Naive B cell (primary cell): ENCODE results near the gene RAB31. TPM values are rescaled to one million over a fixed set of nuclear protein-coding genes. Genes with fewer than 3 reads are reported as not detected.

Source experiments
- ATAC-seq, 2 donors: fragments of 150-1000 bp; cut with Tn5 transposase; 2 replicates each; pipeline ENCODE4 v1.10.0; 2021; ENCODE audit warnings: low read depth in 2 of 2, mild to moderate bottlenecking in 2 of 2, moderate library complexity in 2 of 2
- DNase-seq: peaks from one replicate; pipeline ENCODE4 v3.0.0; 2022
- H3K27ac Mint-ChIP-seq, 6 donors: one replicate each; pipeline ENCODE4 v1.8.0; 2020 to 2022; ENCODE audit warnings: mild to moderate bottlenecking in 6 of 6, mixed read lengths in 6 of 6, moderate library complexity in 5 of 6, inconsistent platforms in 2 of 6
- H3K27me3 Mint-ChIP-seq, 3 donors: one replicate each; pipeline ENCODE4 v1.8.0; 2021 to 2022; ENCODE audit warnings: mixed read lengths in 3 of 3, mild to moderate bottlenecking in 1 of 3
- H3K36me3 Mint-ChIP-seq, 2 donors: one replicate each; pipeline ENCODE4 v1.8.0; 2020 to 2022; ENCODE audit warnings: mixed read lengths in 2 of 2, inconsistent platforms in 1 of 2, mild to moderate bottlenecking in 1 of 2
- H3K4me1 Mint-ChIP-seq, 3 donors: one replicate each; pipeline ENCODE4 v1.8.0; 2020 to 2022; ENCODE audit warnings: mixed read lengths in 3 of 3, inconsistent platforms in 1 of 3, mild to moderate bottlenecking in 1 of 3, moderate library complexity in 1 of 3
- H3K4me3 Mint-ChIP-seq, 8 donors: one replicate each; pipeline ENCODE4 v1.8.0; 2020 to 2022; ENCODE audit warnings: mild to moderate bottlenecking in 8 of 8, mixed read lengths in 8 of 8, moderate library complexity in 8 of 8, inconsistent platforms in 2 of 8
- H3K9me3 Mint-ChIP-seq, 7 donors: one replicate each; pipeline ENCODE4 v1.8.0; 2020 to 2022; ENCODE audit warnings: mixed read lengths in 7 of 7, mild to moderate bottlenecking in 5 of 7, inconsistent platforms in 2 of 7, moderate library complexity in 1 of 7
- polyA plus RNA-seq, 6 donors: library from polyadenylated mRNA; unstranded; fragments of 300-500 nt; fragmentation: Illumina TruSeq; gene quantifications; one replicate each; pipeline ENCODE4 v1.2.3, GENCODE V29; 2021; ENCODE audit warnings: low read depth in 6 of 6

The RAB31 gene
- polyA plus RNA-seq, 6 donors from 2014 or later: 20.7 to 66.5 (median 38.6) TPM

DNA sequence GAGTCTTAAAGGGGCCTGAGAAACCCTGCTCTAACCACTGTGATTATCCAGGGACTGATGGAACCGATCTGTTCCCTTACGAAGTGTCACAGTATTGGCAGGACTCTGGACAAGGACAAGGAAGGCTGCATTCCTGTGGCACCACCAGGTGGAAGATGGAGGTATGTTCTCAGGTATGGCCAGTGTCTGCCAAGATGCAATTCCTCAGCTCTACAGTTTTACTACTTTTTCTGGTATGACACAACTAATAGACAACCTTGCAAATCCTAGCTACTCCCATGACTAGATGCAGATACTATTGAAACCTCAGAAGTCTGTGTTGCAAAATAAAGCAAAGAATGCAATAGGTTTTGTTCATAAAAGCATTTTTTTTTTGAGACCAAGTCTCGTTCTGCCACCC, 14.6 kb downstream of the RAB31 start:
- H3K4me3 Mint-ChIP-seq: no peak overlapping the region
- peaks cover 0 to 1% (median 0%) of the 10 kb centered on the region in 7 donors for H3K9me3 Mint-ChIP-seq
- peaks cover under 1 to 13% (median 6%) of the 10 kb centered on the region in 3 donors for H3K4me1 Mint-ChIP-seq
- peaks cover 0 to 4% of the 10 kb centered on the region in 2 donors for H3K36me3 Mint-ChIP-seq
- ATAC-seq (peak in 1 of 2 donors; percentile 28), DNase-seq (no peak)
- H3K27me3 Mint-ChIP-seq: peaks cover 0 to 10% (median 0%) of the 10 kb centered on the region in 3 donors
- H3K27ac Mint-ChIP-seq: no peak overlapping the region

- Mint-ChIP-seq H3K9me3 (peaks cover 0 to 1% (median 0%) of the 10 kb centered on the region in 7 donors), H3K36me3 (peaks cover 0 to 4% of the 10 kb centered on the region in 2 donors), H3K27me3 (peaks cover 0 to 10% (median 0%) of the 10 kb centered on the region in 3 donors), H3K4me1 (peaks cover 0 to 6% (median 6%) of the 10 kb centered on the region in 3 donors), H3K4me3 (peak overlapping the region in 1 of 8 donors; percentile 10), H3K27ac (no peak overlapping the region)
- DNase-seq: no peak
- ATAC-seq: no peak
Observed at GRCh38 chr18:9724797-9725585, 16.9 kb downstream of the RAB31 start.

DNA sequence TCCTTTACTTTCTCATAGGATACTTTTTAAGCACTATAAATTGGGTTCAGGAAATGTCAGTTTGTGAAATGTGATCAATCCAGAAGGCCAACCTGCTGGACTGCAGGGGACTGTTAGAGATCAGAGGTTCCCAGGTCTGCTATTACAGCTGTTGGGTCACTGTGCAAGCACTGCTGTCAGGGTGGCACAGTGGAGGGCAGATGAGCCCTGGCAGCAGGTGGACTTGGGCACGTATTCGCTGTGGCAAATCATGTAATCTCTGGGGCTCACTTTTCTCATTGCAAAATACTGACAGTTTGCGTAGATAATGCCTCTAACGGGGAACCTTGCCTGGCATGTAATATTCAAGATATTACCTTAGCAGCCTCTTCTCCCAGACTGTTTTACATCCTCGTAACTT, 18.1 kb downstream of the RAB31 start:
- peaks cover 0 to 4% of the 10 kb centered on the region in 2 donors for H3K36me3 Mint-ChIP-seq
- H3K4me1 Mint-ChIP-seq: peaks cover 0 to 7% (median 6%) of the 10 kb centered on the region in 3 donors

DNA sequence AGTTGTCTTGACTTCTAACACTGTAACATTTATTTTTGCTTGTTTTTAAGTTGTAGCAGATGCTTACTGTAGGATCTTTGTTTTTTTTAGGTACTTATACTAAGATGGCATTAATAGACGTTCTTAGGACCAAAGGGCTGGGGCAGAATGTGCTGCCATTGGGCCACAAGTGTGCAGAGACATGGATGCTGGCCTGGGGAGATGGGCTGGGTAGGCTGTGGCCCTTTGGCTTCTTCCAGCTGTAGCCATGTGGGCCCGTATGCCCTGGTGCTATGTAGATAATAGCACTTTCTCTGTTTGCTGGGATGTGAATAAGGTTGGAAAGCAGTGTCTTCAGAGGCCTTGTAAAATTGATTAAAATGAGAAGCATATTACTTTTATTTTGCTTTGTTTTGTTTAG, 18.8 kb downstream of the RAB31 start:
- no peak for DNase-seq
- H3K4me3 Mint-ChIP-seq: no peak overlapping the region
- peaks cover 0 to 7% (median under 1%) of the 10 kb centered on the region in 3 donors for H3K4me1 Mint-ChIP-seq
- peaks cover 0 to 1% (median 0%) of the 10 kb centered on the region in 7 donors for H3K9me3 Mint-ChIP-seq
- peaks cover 0 to 9% (median 0%) of the 10 kb centered on the region in 3 donors for H3K27me3 Mint-ChIP-seq
- no peak overlapping the region for H3K27ac Mint-ChIP-seq
- peaks cover 0 to 4% of the 10 kb centered on the region in 2 donors for H3K36me3 Mint-ChIP-seq
- ATAC-seq: no peak

More for the DNA sequence above, 18.1 kb downstream of the RAB31 start:
- ATAC-seq: no peak
- peaks cover 0 to 1% (median 0%) of the 10 kb centered on the region in 7 donors for H3K9me3 Mint-ChIP-seq
- no peak for DNase-seq
- no peak overlapping the region for H3K27ac Mint-ChIP-seq
- no peak overlapping the region for H3K4me3 Mint-ChIP-seq
- H3K27me3 Mint-ChIP-seq: peaks cover 0 to 9% (median 0%) of the 10 kb centered on the region in 3 donors

DNA sequence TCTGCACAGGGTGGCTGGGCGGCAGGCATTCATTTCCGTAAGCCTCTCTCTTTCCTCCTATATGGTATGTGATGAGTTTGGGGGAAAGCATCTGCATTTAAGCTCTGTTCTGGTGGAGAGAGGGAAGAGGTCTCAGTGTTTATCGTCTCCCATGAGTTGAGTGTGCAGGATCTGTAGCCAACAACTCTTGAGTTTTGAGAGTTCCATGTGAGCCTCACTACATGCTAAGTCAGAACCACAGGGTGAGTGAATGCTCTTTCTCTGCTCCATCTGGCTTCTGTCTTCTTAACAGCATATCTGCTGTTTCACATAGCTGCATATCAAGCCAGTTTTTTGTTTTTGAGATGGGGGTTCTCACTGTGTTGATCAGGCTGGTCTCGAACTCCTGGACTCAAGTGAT, 22.7 kb downstream of the RAB31 start:
- peaks cover 0 to 13% (median 7%) of the 10 kb centered on the region in 3 donors for H3K27me3 Mint-ChIP-seq
- ATAC-seq (no peak), DNase-seq (no peak)
- H3K27ac Mint-ChIP-seq: no peak overlapping the region
- no peaks in the 10 kb centered on the region for H3K9me3 Mint-ChIP-seq
- peak overlapping the region in 1 of 8 donors; percentile 22 for H3K4me3 Mint-ChIP-seq
- peaks cover 0 to 16% (median 3%) of the 10 kb centered on the region in 3 donors for H3K4me1 Mint-ChIP-seq
- H3K36me3 Mint-ChIP-seq: no peaks in the 10 kb centered on the region

GRCh38 chr18:9731380-9731779, 23.3 kb downstream of the RAB31 start:
- Mint-ChIP-seq H3K36me3 (no peaks in the 10 kb centered on the region), H3K27ac (no peak overlapping the region), H3K4me3 (no peak overlapping the region), H3K9me3 (no peaks in the 10 kb centered on the region), H3K27me3 (peaks cover 0 to 9% (median 7%) of the 10 kb centered on the region in 3 donors), H3K4me1 (peaks cover 0 to 16% (median 3%) of the 10 kb centered on the region in 3 donors)
- ATAC-seq: no peak
- DNase-seq: no peak

GRCh38 chr18:9732031-9732430, 23.9 kb downstream of the RAB31 start:
- Mint-ChIP-seq H3K27ac (no peak overlapping the region), H3K36me3 (no peaks in the 10 kb centered on the region), H3K27me3 (peaks cover 0 to 9% (median 7%) of the 10 kb centered on the region in 3 donors), H3K4me3 (no peak overlapping the region), H3K9me3 (no peaks in the 10 kb centered on the region), H3K4me1 (peaks cover 0 to 16% (median 3%) of the 10 kb centered on the region in 3 donors)
- no peak for ATAC-seq
- no peak for DNase-seq

GRCh38 chr18:9734189-9734588, 26.1 kb downstream of the RAB31 start:
- Mint-ChIP-seq H3K27me3 (peaks cover 0 to 17% (median 7%) of the 10 kb centered on the region in 3 donors), H3K27ac (no peak overlapping the region), H3K4me1 (peaks cover 0 to 16% (median 3%) of the 10 kb centered on the region in 3 donors), H3K36me3 (no peaks in the 10 kb centered on the region), H3K4me3 (no peak overlapping the region), H3K9me3 (no peaks in the 10 kb centered on the region)
- ATAC-seq (no peak), DNase-seq (no peak)

DNA sequence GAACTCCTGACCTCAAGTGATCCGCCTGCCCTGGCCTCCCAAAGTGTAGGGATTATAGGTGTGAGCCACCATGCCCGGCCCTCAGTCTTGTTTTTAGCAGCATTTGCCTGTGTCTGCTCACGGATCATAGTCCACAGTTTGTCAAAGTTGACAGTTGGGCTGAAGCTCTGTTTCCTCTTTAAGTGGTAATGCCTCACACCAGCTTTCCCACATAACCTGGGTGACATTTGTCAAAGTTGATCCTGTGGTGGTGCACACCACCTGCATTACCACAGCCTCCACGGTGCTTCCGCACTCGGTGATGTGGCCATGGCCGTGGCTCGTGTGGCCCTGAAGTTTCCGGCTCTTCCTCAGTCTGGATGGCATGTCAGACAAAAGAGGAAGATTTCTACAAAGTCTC, 27.1 kb downstream of the RAB31 start:
- ATAC-seq: peak; percentile 32 to 40
- Mint-ChIP-seq H3K27ac (peak overlapping the region in 2 of 6 donors; percentile 33 to 47), H3K9me3 (no peaks in the 10 kb centered on the region), H3K36me3 (no peaks in the 10 kb centered on the region), H3K4me1 (peaks cover 0 to 16% (median 3%) of the 10 kb centered on the region in 3 donors), H3K4me3 (no peak overlapping the region), H3K27me3 (peaks cover 0 to 17% (median 7%) of the 10 kb centered on the region in 3 donors)
- no peak for DNase-seq

DNA sequence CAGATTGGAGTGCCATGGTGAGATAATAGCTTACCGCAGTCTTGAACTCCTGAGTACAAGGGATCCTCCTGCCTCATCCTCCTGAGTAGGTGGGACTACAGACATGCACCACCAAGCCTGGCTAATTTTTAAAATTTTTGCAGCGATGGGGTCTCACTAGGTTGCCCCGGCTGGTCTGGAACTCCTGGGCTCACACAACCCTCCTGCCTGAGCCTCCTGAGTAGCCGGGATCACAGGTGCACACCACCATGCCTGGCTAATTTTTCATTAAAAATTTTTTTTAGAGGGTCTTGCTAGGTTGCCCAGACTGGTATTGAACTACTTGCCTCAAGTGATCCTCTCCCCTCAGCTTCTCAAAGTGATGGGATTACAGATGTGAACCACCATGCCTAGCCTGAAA, 27.8 kb downstream of the RAB31 start:
- Mint-ChIP-seq H3K4me1 (peaks cover 0 to 13% (median 3%) of the 10 kb centered on the region in 3 donors), H3K4me3 (no peak overlapping the region), H3K9me3 (no peaks in the 10 kb centered on the region), H3K36me3 (no peaks in the 10 kb centered on the region), H3K27me3 (peaks cover 0 to 12% (median 7%) of the 10 kb centered on the region in 3 donors), H3K27ac (no peak overlapping the region)
- DNase-seq (no peak), ATAC-seq (no peak)

DNA sequence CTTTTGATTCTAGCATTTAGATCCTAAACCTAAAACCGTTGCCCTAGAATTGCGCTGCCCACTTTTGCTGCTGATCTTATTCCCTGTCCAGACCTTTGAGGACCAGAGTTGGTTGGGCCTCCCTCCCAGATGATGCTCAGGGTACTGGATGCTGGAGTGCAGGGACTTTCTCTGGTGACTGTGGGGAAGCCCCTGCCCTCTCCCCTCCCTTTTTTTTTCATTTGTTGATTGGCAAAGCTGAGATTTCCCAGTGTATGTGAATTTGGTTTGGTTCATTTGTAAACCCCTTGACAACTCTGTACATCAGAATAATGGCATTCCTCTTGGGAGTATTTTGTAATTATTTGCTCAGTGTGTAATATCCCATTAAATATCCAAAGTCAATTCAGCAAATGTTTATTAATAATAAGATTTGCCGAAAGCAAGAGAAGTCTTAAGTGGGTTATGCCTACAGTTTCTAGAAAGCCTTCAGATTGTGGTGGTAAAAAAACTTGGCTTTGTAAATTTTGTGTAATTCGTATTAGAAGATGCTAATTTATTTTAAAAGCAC, 28.3 kb downstream of the RAB31 start:
- Mint-ChIP-seq H3K27ac (peak overlapping the region in 2 of 6 donors; percentile 24 to 42), H3K9me3 (no peaks in the 10 kb centered on the region), H3K4me1 (peaks cover 0 to 13% (median 3%) of the 10 kb centered on the region in 3 donors), H3K4me3 (no peak overlapping the region), H3K36me3 (no peaks in the 10 kb centered on the region), H3K27me3 (peaks cover 0 to 12% (median 7%) of the 10 kb centered on the region in 3 donors)
- no peak for DNase-seq
- ATAC-seq: no peak

GRCh38 chr18:9737006-9737405, 28.9 kb downstream of the RAB31 start:
- Mint-ChIP-seq H3K4me1 (peaks cover 0 to 16% (median 6%) of the 10 kb centered on the region in 3 donors), H3K27ac (no peak overlapping the region), H3K36me3 (no peaks in the 10 kb centered on the region), H3K27me3 (peaks cover 0 to 15% (median 7%) of the 10 kb centered on the region in 3 donors), H3K4me3 (no peak overlapping the region), H3K9me3 (no peaks in the 10 kb centered on the region)
- DNase-seq (no peak), ATAC-seq (no peak)

DNA sequence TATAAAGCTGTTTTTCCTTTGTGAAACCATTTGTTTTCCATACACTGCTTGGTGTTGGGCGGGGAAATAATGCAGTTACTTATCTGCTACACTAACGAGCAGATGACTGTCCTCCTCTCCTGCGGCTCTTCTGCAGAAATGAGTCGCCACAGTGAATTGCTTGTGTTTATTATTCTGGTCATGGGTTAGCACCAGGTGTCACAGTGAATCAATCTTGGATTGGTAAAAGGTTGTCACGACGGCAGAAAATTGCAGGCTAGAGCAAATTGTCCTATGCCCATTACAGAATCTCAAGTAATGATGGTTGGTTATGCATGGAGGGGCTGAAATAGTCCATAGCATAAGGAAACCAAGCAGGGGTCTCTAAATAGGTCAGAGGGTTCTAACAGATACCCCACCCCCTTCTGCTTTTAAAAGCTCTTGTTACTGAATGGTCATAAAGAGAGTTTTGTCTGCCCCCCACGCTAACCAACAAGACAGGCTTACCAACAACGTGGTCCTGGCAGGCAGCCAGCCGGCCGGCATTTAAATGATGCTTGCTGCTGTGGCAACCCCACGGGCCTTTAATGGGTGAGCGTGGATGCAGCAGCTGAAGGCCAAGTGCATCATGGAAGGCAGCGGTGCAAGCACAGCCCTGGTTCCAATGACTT, 29.5 kb downstream of the RAB31 start:
- H3K27ac Mint-ChIP-seq: no peak overlapping the region
- peaks cover 0 to 21% (median 4%) of the 10 kb centered on the region in 3 donors for H3K27me3 Mint-ChIP-seq
- ATAC-seq: no peak
- DNase-seq: no peak
- H3K36me3 Mint-ChIP-seq: no peaks in the 10 kb centered on the region
- no peak overlapping the region for H3K4me3 Mint-ChIP-seq
- H3K4me1 Mint-ChIP-seq: peaks cover 0 to 22% (median 10%) of the 10 kb centered on the region in 3 donors
- H3K9me3 Mint-ChIP-seq: no peaks in the 10 kb centered on the region
